CMK (cell line): Measurements from ENCODE around the gene IQUB.
"Not testable (repeated sequence)": the region's sequence is repeated elsewhere in the genome, so short reads cannot be mapped to it uniquely, and the experiment has no call there.

Experiments
- DNase-seq: peaks from one replicate; pipeline ENCODE4 v3.0.0-alpha.2; 2010; ENCODE audit warnings: low read depth

IQUB gene

GRCh38 chr7:123539871-123540270 lies 5.5 kb upstream of the IQUB start:
- DNase-seq: no peak

- DNase-seq: no peak
Measured at GRCh38 chr7:123538897-123539296, 4.5 kb upstream of the IQUB start.

GRCh38 chr7:123538189-123538714 lies 3.9 kb upstream of the IQUB start:
- DNase-seq: no peak

- no peak for DNase-seq
Measured at GRCh38 chr7:123537026-123537642, 2.7 kb upstream of the IQUB start.

- DNase-seq: no peak
Measured at GRCh38 chr7:123535517-123535916, 1.1 kb upstream of the IQUB start.

GRCh38 chr7:123533929-123534382 lies 439 bp downstream of the IQUB start:
- no peak for DNase-seq

GRCh38 chr7:123533553-123533917 lies 860 bp downstream of the IQUB start:
- no peak for DNase-seq

- DNase-seq: not testable (repeated sequence)
Measured at GRCh38 chr7:123532788-123533552, 1.4 kb downstream of the IQUB start.

GRCh38 chr7:123532343-123532742 lies 2.1 kb downstream of the IQUB start:
- DNase-seq: not testable (repeated sequence)

GRCh38 chr7:123530035-123530591 lies 4.3 kb downstream of the IQUB start:
- DNase-seq: not testable (repeated sequence)

GRCh38 chr7:123528265-123528664 lies 6.1 kb downstream of the IQUB start:
- DNase-seq: no peak

GRCh38 chr7:123527712-123528225 lies 6.6 kb downstream of the IQUB start:
- DNase-seq: not testable (repeated sequence)

- DNase-seq: not testable (repeated sequence)
Measured at GRCh38 chr7:123526533-123526932, 7.9 kb downstream of the IQUB start.

GRCh38 chr7:123522066-123522465 lies 12.3 kb downstream of the IQUB start:
- no peak for DNase-seq

- DNase-seq: no peak
Measured at GRCh38 chr7:123505221-123505620, 29.2 kb downstream of the IQUB start.

- no peak for DNase-seq
Measured at GRCh38 chr7:123502201-123502600, 32.2 kb downstream of the IQUB start.

GRCh38 chr7:123500878-123501489 lies 33.4 kb downstream of the IQUB start:
- DNase-seq: no peak

GRCh38 chr7:123499211-123499970 lies 35.0 kb downstream of the IQUB start:
- DNase-seq: no peak

- DNase-seq: peak; percentile 53
Measured at GRCh38 chr7:123498601-123499000, 35.8 kb downstream of the IQUB start.

- DNase-seq: no peak
Measured at GRCh38 chr7:123498031-123498430, 36.4 kb downstream of the IQUB start.

- no peak for DNase-seq
Measured at GRCh38 chr7:123494193-123494796, 40.1 kb downstream of the IQUB start.
